OCI-LY7 (cell line): ENCODE measurements around the gene ENO1. TPM values are rescaled to one million over a fixed set of nuclear protein-coding genes. Genes with fewer than 3 reads are reported as not detected.
"Not testable (repeated sequence)": the region's sequence is repeated elsewhere in the genome, so short reads cannot be mapped to it uniquely, and the experiment has no call there.

Experiments
- BruUV-seq: library from RNA; stranded (reverse); fragments of 400-500 nt; replicated peaks from 2 replicates; lab custom pipeline; 2021; lab: Mats Ljungman, UMichigan
- CTCF ChIA-PET: fragments of 300-600 bp; sonication (Branson Sonifier 250); formaldehyde crosslinking; loops from one replicate; lab custom pipeline; 2022; ENCODE audit warnings: antibody characterized with exemption; ENCODE audit not compliant: unreplicated experiment; lab: Charles Lee
- POLR2A ChIA-PET: fragments of 300-600 bp; sonication (Branson Sonifier 250); formaldehyde crosslinking; loops from one replicate; lab custom pipeline; 2022; ENCODE audit warnings: antibody characterized with exemption; lab: Charles Lee
- DNase-seq: peaks from one replicate; pipeline ENCODE4 v3.0.0-alpha.2; 2015; ENCODE audit warnings: low spot score
- H2AFZ ChIP-seq: fragments of 200-600 bp; sonication (generic), shearing (Covaris generic); 2 replicates; pipeline ENCODE4 v1.6.1; 2014; ENCODE audit warnings: mild to moderate bottlenecking, antibody characterized with exemption, low read length, moderate library complexity
- H3K27ac ChIP-seq: fragments of 200-600 bp; sonication (generic); 2 replicates; pipeline ENCODE4 v1.5.1; 2014; ENCODE audit warnings: mixed run types, low read depth, mild to moderate bottlenecking, moderate library complexity, low read length, inconsistent platforms; ENCODE audit not compliant: poor library complexity, severe bottlenecking
- H3K36me3 ChIP-seq: fragments of 200-600 bp; sonication (generic); 2 replicates; pipeline ENCODE4 v1.6.1; 2014; ENCODE audit warnings: mild to moderate bottlenecking, antibody characterized with exemption, low read length, moderate library complexity, mixed read lengths; ENCODE audit not compliant: insufficient read depth
- H3K4me1 ChIP-seq: fragments of 200-600 bp; sonication (generic); 2 replicates; pipeline ENCODE4 v1.5.1; 2014; ENCODE audit warnings: mild to moderate bottlenecking, low read length; ENCODE audit not compliant: insufficient read depth, poor library complexity, severe bottlenecking
- H3K4me2 ChIP-seq: fragments of 200-600 bp; sonication (generic); 2 replicates; pipeline ENCODE4 v1.6.1; 2014; ENCODE audit warnings: mild to moderate bottlenecking, low read length
- H3K4me3 ChIP-seq: fragments of 200-600 bp; sonication (generic); 2 replicates; pipeline ENCODE4 v1.5.1; 2014; ENCODE audit warnings: mild to moderate bottlenecking, low read depth, low read length; ENCODE audit not compliant: poor library complexity, severe bottlenecking
- H3K79me2 ChIP-seq: fragments of 200-600 bp; sonication (generic); 2 replicates; pipeline ENCODE4 v1.6.1; 2016; ENCODE audit warnings: low read depth, mild to moderate bottlenecking, low read length, moderate library complexity, mixed read lengths; ENCODE audit not compliant: insufficient read depth
- H3K9me2 ChIP-seq: fragments of 200-600 bp; sonication (generic); 2 replicates; pipeline ENCODE4 v1.6.1; 2016; ENCODE audit warnings: mild to moderate bottlenecking, low read length, mixed read lengths; ENCODE audit not compliant: insufficient read depth
- H3K9me3 ChIP-seq: fragments of 200-600 bp; sonication (generic); 2 replicates; pipeline ENCODE4 v1.6.1; 2014; ENCODE audit warnings: mild to moderate bottlenecking, mixed run types, low read length, mixed read lengths
- H4K20me1 ChIP-seq: fragments of 200-600 bp; sonication (generic); 2 replicates; pipeline ENCODE4 v1.6.1; 2014; ENCODE audit warnings: mild to moderate bottlenecking, antibody characterized with exemption, low read length, moderate library complexity, mixed read lengths; ENCODE audit not compliant: insufficient read depth
- EZH2phosphoT487 ChIP-seq: fragments of 200-600 bp; sonication (generic); IDR thresholded peaks from 2 replicates; pipeline ENCODE4 v1.6.1; 2018; ENCODE audit warnings: low read depth, borderline replicate concordance, mild to moderate bottlenecking, mixed run types, antibody characterized with exemption, low read length, moderate library complexity, mixed read lengths
- intact Hi-C: fragments of 100-400 bp; cut with micrococcal nuclease; formaldehyde crosslinking; loops from one replicate; pipeline ENCODE4 v1.10.0; 2022; ENCODE audit not compliant: unreplicated experiment
- total RNA-seq, 2 experiments: library from RNA; depleted of rRNA in 1 of 2; stranded (reverse); fragments of >200 nt in 1 of 2; shearing (Covaris generic) in 1 of 2; gene quantifications; 2 replicates each; pipeline ENCODE4 v1.2.3, GENCODE V29; 2014 to 2022
- TF ChIP-seq, protein P1 (sequence below): fragments of 200-600 bp; sonication (generic); conservative IDR thresholded peaks from 2 replicates; pipeline ENCODE4 v1.5.1; 2014; ENCODE audit warnings: mild to moderate bottlenecking, antibody characterized with exemption, low read length, moderate library complexity, mixed read lengths

The ENO1 gene
- total RNA-seq, 2 experiments from 2014 or later = 1,017 to 1,337 TPM

DNA sequence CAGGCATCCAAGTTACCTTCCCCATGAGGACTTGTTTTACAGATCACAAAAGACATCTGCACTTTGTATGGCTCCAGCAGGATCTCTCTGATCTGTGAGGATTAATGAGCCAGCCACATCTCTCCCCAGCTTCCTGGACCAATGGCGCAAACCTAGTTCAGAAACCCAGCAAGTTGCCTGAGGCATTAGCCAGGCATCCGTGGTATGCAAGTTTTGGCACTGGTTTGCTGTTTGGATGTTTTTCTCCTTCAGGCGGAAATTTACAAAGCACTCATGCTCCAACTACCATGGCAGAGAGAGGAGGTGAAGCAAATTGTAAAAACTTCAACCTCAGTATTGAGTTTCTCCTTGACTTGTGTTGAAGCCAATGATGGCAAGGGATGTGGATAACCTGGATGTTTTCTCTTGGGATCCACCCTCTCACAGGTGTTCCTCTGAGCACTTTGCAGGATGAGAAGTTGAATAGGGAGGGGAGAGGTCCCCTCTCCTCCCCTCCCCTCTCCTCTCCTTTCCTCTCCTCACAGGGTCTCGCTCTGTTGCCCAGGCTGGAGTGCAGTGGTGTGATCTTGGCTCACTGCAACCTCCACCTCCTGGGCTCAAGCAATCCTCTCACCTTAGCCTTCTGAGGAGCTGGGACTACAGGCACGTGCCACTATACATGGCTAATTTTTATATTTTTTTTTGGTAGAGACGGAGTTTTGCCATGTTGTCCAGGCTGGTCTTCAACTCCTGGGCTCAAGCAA, 25.6 kb upstream of the ENO1 start:
- H3K4me1 ChIP-seq = no peaks in the 10 kb centered on the region
- BruUV-seq = no TSS peak
- intact Hi-C loops = no loop called here
- no peaks in the 10 kb centered on the region for H3K9me2 ChIP-seq
- no peaks in the 10 kb centered on the region for H4K20me1 ChIP-seq
- no peaks in the 10 kb centered on the region for H3K36me3 ChIP-seq
- H2AFZ ChIP-seq = no peak overlapping the region
- no peaks in the 10 kb centered on the region for H3K9me3 ChIP-seq
- no peak for DNase-seq
- ChIA-PET CTCF (no interaction called here), POLR2A (no interaction called here)
- no peaks in the 10 kb centered on the region for H3K79me2 ChIP-seq
- H3K4me3 ChIP-seq = no peak overlapping the region
- TF ChIP-seq, protein P1, sequence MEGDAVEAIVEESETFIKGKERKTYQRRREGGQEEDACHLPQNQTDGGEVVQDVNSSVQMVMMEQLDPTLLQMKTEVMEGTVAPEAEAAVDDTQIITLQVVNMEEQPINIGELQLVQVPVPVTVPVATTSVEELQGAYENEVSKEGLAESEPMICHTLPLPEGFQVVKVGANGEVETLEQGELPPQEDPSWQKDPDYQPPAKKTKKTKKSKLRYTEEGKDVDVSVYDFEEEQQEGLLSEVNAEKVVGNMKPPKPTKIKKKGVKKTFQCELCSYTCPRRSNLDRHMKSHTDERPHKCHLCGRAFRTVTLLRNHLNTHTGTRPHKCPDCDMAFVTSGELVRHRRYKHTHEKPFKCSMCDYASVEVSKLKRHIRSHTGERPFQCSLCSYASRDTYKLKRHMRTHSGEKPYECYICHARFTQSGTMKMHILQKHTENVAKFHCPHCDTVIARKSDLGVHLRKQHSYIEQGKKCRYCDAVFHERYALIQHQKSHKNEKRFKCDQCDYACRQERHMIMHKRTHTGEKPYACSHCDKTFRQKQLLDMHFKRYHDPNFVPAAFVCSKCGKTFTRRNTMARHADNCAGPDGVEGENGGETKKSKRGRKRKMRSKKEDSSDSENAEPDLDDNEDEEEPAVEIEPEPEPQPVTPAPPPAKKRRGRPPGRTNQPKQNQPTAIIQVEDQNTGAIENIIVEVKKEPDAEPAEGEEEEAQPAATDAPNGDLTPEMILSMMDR = no peak
- TF ChIP-seq EZH2phosphoT487 = no peak
- no peak overlapping the region for H3K27ac ChIP-seq
- H3K4me2 ChIP-seq = no peak overlapping the region

DNA sequence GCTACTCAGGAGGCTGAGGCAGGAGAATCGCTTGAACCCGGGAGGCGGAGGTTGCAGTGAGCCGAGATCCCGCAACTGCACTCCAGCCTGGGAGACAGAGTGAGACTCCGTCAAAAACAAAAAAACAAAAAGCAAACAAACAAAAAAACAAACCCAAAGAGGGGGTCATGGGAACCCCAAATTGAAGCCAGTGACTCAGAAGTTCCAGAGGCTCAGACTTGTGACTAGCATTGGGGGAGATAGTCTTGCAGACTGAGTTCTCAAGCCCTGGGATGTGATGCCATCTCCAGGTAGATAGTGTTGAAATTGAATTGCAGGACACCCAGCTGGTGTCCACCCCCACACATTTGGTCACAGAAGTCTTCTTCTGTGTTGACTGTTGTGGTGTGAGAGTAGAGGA, 24.9 kb upstream of the ENO1 start:
- no peaks in the 10 kb centered on the region for H3K79me2 ChIP-seq
- intact Hi-C loops = no loop called here
- ChIA-PET POLR2A (no interaction called here), CTCF (no interaction called here)
- TF ChIP-seq, protein P1 = no peak
- TF ChIP-seq EZH2phosphoT487 = no peak
- no peak overlapping the region for H3K4me2 ChIP-seq
- H3K27ac ChIP-seq = no peak overlapping the region
- H3K9me2 ChIP-seq = no peaks in the 10 kb centered on the region
- H3K36me3 ChIP-seq = no peaks in the 10 kb centered on the region
- DNase-seq = no peak
- H2AFZ ChIP-seq = no peak overlapping the region
- H3K9me3 ChIP-seq = no peaks in the 10 kb centered on the region
- no peak overlapping the region for H3K4me3 ChIP-seq
- BruUV-seq = no TSS peak
- no peaks in the 10 kb centered on the region for H3K4me1 ChIP-seq
- H4K20me1 ChIP-seq = no peaks in the 10 kb centered on the region

DNA sequence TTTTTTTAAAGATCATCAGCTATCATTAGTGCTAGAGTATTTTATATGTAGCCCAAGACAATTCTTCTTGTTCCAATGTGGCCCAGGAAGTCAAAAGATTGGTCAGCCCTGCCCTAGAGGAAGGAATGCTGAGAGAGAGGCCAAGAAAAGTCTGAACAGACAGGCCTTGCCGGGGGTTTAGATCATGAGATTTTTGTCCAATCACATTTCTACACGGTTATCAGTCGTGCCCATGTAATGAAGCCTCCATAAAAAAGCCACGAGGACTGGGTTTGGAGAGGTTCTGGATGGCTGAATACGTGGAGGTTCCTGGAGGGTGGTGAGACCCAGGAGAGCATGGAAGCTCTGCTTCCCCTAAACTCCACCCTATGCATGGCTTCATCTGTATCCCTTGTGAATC, 24.3 kb upstream of the ENO1 start:
- POLR2A ChIA-PET = interaction anchor here (0.6 kb wide), 1 partner anchor 53 kb away, joined by 3 read pairs; no protein-coding TSS in a partner anchor
- H3K4me1 ChIP-seq = no peaks in the 10 kb centered on the region
- H3K79me2 ChIP-seq = no peaks in the 10 kb centered on the region
- no peaks in the 10 kb centered on the region for H4K20me1 ChIP-seq
- no TSS peak for BruUV-seq
- no peaks in the 10 kb centered on the region for H3K9me3 ChIP-seq
- H2AFZ ChIP-seq = no peak overlapping the region
- CTCF ChIA-PET = no interaction called here
- no peaks in the 10 kb centered on the region for H3K36me3 ChIP-seq
- intact Hi-C loops = no loop called here
- no peak overlapping the region for H3K27ac ChIP-seq
- DNase-seq = no peak
- no peak overlapping the region for H3K4me2 ChIP-seq
- no peak overlapping the region for H3K4me3 ChIP-seq
- no peaks in the 10 kb centered on the region for H3K9me2 ChIP-seq
- TF ChIP-seq, protein P1 = no peak
- TF ChIP-seq EZH2phosphoT487 = no peak

DNA sequence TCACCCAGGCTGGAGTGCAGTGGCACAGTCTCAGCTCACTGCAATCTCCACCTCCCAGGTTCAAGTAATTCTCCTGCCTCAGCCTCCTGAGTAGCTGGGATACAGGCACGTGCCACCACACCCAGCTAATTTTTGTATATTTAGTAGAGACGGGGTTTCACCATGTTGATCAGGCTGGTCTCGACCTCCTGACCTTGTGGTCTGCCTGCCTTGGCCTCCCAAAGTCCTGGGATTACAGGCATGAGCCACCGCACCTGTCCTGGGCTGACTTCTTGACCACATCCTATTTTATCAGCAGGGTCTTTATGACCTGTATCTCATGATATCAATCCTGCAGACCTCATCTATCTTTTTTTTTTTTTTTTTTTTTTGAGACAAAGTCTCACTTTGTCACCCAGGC, 22.2 kb upstream of the ENO1 start:
- H3K9me2 ChIP-seq, H3K9me3 ChIP-seq, H3K79me2 ChIP-seq, BruUV-seq, H3K4me1 ChIP-seq, H3K36me3 ChIP-seq, POLR2A ChIA-PET, CTCF ChIA-PET, intact Hi-C loops, H3K27ac ChIP-seq, H3K4me3 ChIP-seq, DNase-seq, H2AFZ ChIP-seq, H4K20me1 ChIP-seq, H3K4me2 ChIP-seq: not testable (repeated sequence)
